PC-3 (cell line): Measurements from ENCODE around the gene TMEM108. TPM values are rescaled to one million over a fixed set of nuclear protein-coding genes. Genes with fewer than 3 reads are reported as not detected.

ENCODE experiments used
- ATAC-seq: fragments of 200-7000 bp; cut with Tn5 transposase; 2 replicates; pipeline ENCODE4 v1.9.1; 2020; ENCODE audit warnings: mild to moderate bottlenecking, moderate library complexity
- BruUV-seq: library from RNA; stranded (reverse); fragments of 400-500 nt; replicated peaks from 2 replicates; lab custom pipeline; 2021; lab: Mats Ljungman, UMichigan
- CTCF ChIA-PET: fragments of 300-600 bp; sonication (Branson Sonifier 250); formaldehyde crosslinking; loops from one replicate; lab custom pipeline; 2022; ENCODE audit warnings: antibody characterized with exemption; lab: Charles Lee
- POLR2A ChIA-PET: fragments of 300-600 bp; sonication (Branson Sonifier 250); formaldehyde crosslinking; loops from one replicate; lab custom pipeline; 2022; ENCODE audit warnings: antibody characterized with exemption; ENCODE audit not compliant: unreplicated experiment; lab: Charles Lee
- DNase-seq: peaks from one replicate; pipeline ENCODE4 v3.0.0-alpha.2; 2015
- H2AFZ ChIP-seq: fragments of 300-600 bp; sonication (generic); 2 replicates; pipeline ENCODE4 v1.6.0; 2016; ENCODE audit warnings: antibody characterized with exemption, low read length
- H3F3A ChIP-seq: fragments of 300-600 bp; sonication (generic); one replicate; pipeline ENCODE4 v1.6.0; 2017; ENCODE audit warnings: antibody characterized with exemption, low read length, control low read depth, mild to moderate bottlenecking; ENCODE audit not compliant: unreplicated experiment
- H3K27ac ChIP-seq: fragments of 300-600 bp; sonication (generic); 2 replicates; pipeline ENCODE4 v1.5.1; 2016; ENCODE audit warnings: mild to moderate bottlenecking, low read length
- H3K27me3 ChIP-seq: fragments of 300-600 bp; sonication (generic); 2 replicates; pipeline ENCODE4 v1.6.1; 2016; ENCODE audit warnings: low read length, mixed read lengths
- H3K36me3 ChIP-seq: fragments of 300-600 bp; sonication (generic); 2 replicates; pipeline ENCODE4 v1.6.1; 2016; ENCODE audit warnings: low read depth, mixed run types, low read length, mixed read lengths
- H3K4me1 ChIP-seq: fragments of 300-600 bp; sonication (generic); 2 replicates; pipeline ENCODE4 v1.5.1; 2016; ENCODE audit warnings: low read length; ENCODE audit not compliant: insufficient read depth
- H3K4me2 ChIP-seq: fragments of 300-600 bp; sonication (generic); 2 replicates; pipeline ENCODE4 v1.6.0; 2016; ENCODE audit warnings: low read length
- H3K4me3 ChIP-seq: fragments of 300-600 bp; sonication (generic); 2 replicates; pipeline ENCODE4 v1.5.1; 2016; ENCODE audit warnings: mild to moderate bottlenecking, low read length, mixed read lengths
- H3K79me2 ChIP-seq: fragments of 300-600 bp; sonication (generic); 2 replicates; pipeline ENCODE4 v1.6.1; 2017; ENCODE audit warnings: low read length, mixed read lengths
- H3K9ac ChIP-seq: fragments of 300-600 bp; sonication (generic); 2 replicates; pipeline ENCODE4 v1.6.0; 2016; ENCODE audit warnings: mild to moderate bottlenecking, low read length
- H3K9me2 ChIP-seq: fragments of 300-600 bp; sonication (generic); replicated peaks from 2 replicates; pipeline ENCODE4 v1.6.1; 2016; ENCODE audit warnings: mixed run types, low read length, mixed read lengths
- H3K9me3 ChIP-seq: fragments of 300-600 bp; sonication (generic); 2 replicates; pipeline ENCODE4 v1.6.1; 2016; ENCODE audit warnings: low read length, mixed read lengths
- H4K20me1 ChIP-seq: fragments of 300-600 bp; sonication (generic); 2 replicates; pipeline ENCODE4 v1.6.1; 2016; ENCODE audit warnings: low read length, mixed read lengths
- CTCF ChIP-seq: fragments of 300-600 bp; sonication (generic); conservative IDR thresholded peaks from 2 replicates; pipeline ENCODE4 v1.5.1; 2017; ENCODE audit warnings: antibody characterized with exemption, low read depth, mild to moderate bottlenecking, low read length
- EZH2 ChIP-seq: fragments of 300-600 bp; sonication (generic); IDR thresholded peaks from one replicate; pipeline ENCODE4 v1.6.1; 2017; ENCODE audit warnings: antibody characterized with exemption, mild to moderate bottlenecking, low read length; ENCODE audit not compliant: unreplicated experiment
- EZH2phosphoT487 ChIP-seq: fragments of 300-600 bp; sonication (generic); IDR thresholded peaks from 2 replicates; pipeline ENCODE4 v1.6.1; 2018; ENCODE audit warnings: mild to moderate bottlenecking, antibody characterized with exemption, low read length, borderline replicate concordance
- intact Hi-C: fragments of 100-400 bp; cut with micrococcal nuclease; formaldehyde crosslinking; loops from 2 replicates; pipeline ENCODE4 v1.9.0; 2023
- total RNA-seq: library from RNA; depleted of rRNA; stranded (reverse); fragments of >200 nt; gene quantifications from 2 replicates; pipeline ENCODE4 v1.2.3, GENCODE V29; 2014

TMEM108 gene
- total RNA-seq, 1 experiment from 2014 or later: not detected

- no peak; the same call in 1 of the 2 replicates for ATAC-seq
- Histone ChIP-seq H2AFZ (no peak overlapping the region), H3K4me2 (no peak overlapping the region), H3K79me2 (no peaks in the 10 kb centered on the region), H3K36me3 (no peaks in the 10 kb centered on the region), H3K4me3 (no peak overlapping the region), H3K9ac (no peak overlapping the region), H4K20me1 (no peaks in the 10 kb centered on the region), H3K9me3 (no peaks in the 10 kb centered on the region), H3K4me1 (no peaks in the 10 kb centered on the region), H3K9me2 (no peaks in the 10 kb centered on the region), H3K27ac (no peak overlapping the region), H3K27me3 (peaks cover 42% of the 10 kb centered on the region), H3F3A (no peaks in the 10 kb centered on the region)
- no peak for DNase-seq
- CTCF ChIA-PET: interaction anchor here (0.6 kb wide), 1 partner anchor 371 kb away, joined by 4 read pairs; no protein-coding TSS in a partner anchor
- intact Hi-C loops: no loop called here
- TF ChIP-seq CTCF: no peak
- TF ChIP-seq EZH2: no peak
- no peak for TF ChIP-seq EZH2phosphoT487
- BruUV-seq: no TSS peak
- POLR2A ChIA-PET: interaction anchor here (0.6 kb wide), 1 partner anchor 524 kb away, joined by 5 read pairs; no protein-coding TSS in a partner anchor
Measured at GRCh38 chr3:133412183-133413132, 374.3 kb downstream of the TMEM108 start.

DNA sequence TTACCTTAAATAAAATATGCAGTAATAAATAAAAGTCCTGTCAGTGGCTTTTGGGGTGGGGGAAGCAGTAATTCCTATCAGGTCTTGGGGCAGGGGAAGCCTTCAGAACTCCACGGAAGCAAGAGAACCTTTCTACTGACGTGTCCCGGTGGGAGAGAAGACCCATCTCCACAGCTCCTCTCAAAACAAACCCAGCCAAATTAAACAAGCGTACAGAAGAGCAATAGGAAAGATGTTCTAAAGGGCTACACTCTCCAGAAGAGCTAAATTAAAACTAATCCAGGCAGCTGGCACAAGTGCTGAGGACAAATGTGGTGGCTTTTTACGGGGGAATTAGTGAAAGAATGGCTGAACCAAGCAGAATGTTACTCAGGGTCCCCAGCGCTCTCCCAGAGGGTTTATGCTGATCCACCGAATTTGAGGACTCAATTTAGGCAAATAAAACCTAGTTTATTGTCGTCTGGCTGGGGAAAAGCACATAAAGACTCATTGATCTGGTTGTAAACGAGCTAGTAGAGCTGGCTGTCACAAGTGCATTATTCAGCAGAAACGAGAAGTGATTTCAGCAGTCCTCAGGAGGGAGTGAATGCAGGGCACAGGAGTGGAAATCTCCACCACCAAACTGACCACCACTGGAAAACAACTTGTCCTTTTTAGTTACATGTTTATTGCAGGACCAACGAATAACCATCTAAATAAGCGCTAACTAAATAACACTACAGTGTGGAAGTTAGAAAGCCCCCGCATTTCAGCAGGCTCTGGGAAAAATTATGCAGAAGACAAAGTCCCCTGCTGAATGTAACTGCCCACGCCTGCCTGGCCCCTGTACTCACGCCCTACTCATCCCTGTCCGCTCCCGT lies 375.2 kb downstream of the TMEM108 start:
- Histone ChIP-seq H3K9me3 (no peaks in the 10 kb centered on the region), H3K9ac (no peak overlapping the region), H3K4me3 (no peak overlapping the region), H3F3A (no peaks in the 10 kb centered on the region), H4K20me1 (no peaks in the 10 kb centered on the region), H3K27me3 (peaks cover 37% of the 10 kb centered on the region), H3K4me2 (no peak overlapping the region), H3K9me2 (no peaks in the 10 kb centered on the region), H3K27ac (no peak overlapping the region), H3K79me2 (no peaks in the 10 kb centered on the region), H3K4me1 (no peaks in the 10 kb centered on the region), H3K36me3 (no peaks in the 10 kb centered on the region), H2AFZ (no peak overlapping the region)
- ChIA-PET CTCF (interaction anchor here (0.5 to 0.6 kb wide), 2 partner anchors 10 to 372 kb away, joined by 3 to 4 read pairs; no protein-coding TSS in a partner anchor), POLR2A (no interaction called here)
- DNase-seq (no peak), ATAC-seq (peak; percentile 74)
- intact Hi-C loops: no loop called here
- TF ChIP-seq EZH2phosphoT487 (no peak), EZH2 (no peak), CTCF (no peak)
- BruUV-seq: no TSS peak
